GM19238 (cell line): ENCODE results near the gene PSAT1.

Source experiments
- DNase-seq: peaks from one replicate; pipeline ENCODE4 v3.0.0; 2011; ENCODE audit warnings: low spot score; ENCODE audit not compliant: insufficient read length

Gene PSAT1

GRCh38 chr9:78292716-78293497 is 4.0 kb upstream of the PSAT1 start:
- DNase-seq, result no peak

- DNase-seq, result no peak
Observed at GRCh38 chr9:78294290-78295176, 2.4 kb upstream of the PSAT1 start.

- DNase-seq, result no peak
Observed at GRCh38 chr9:78295177-78295575, 1.7 kb upstream of the PSAT1 start.

DNA sequence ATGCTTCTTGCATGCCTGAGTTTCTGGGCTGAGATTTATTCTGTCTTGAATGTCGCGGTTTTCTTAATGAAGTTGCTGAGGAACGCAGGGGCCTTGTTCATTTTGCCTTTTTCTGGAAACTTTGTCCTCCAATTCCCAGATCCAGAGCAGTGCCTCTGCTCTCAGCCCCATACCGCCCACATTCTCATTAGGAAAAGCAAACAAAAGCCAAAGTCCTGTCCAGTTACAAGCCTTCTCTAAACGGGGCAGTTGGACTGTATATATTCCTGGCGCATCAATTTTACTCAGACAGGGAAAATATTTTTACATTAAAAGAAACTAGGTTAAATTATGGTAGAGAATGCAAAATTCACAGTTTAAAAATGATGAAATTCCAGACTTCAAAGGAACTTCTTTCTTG is 1.2 kb upstream of the PSAT1 start:
- no peak for DNase-seq

DNA sequence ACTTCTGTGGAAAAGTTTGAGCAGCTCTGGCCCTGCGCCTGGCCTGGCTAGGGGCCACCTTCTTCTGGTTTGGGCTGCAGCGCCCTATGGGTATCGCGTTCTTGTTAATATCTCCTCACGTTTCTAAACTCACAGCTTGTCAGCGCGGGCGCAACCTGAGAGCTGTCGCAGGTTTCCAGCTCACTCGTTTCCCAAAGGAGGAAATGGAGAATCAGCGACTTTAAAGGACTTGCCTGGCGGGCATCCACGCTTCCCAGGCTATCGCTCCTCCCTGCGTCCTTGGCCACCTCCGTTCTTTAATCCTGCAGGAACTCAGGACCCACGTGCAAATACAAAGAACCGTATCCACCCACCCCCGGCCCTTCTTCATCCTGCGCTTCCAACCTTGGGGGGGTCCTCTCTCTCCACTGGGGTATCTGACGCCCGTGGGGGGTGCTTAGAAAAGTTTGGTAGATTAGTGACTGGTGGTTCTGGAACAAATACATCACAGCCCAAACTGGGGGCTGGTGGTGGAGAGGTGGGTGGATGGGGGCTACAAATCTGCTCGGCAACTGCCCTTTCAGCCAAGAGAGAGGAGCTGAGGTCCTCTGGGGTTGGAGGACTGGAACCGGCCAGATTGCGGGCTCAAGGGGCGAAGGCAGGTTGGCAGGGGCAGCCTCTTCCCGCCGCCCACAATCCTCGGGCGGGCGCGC is 578 bp upstream of the PSAT1 start:
- no peak for DNase-seq

DNA sequence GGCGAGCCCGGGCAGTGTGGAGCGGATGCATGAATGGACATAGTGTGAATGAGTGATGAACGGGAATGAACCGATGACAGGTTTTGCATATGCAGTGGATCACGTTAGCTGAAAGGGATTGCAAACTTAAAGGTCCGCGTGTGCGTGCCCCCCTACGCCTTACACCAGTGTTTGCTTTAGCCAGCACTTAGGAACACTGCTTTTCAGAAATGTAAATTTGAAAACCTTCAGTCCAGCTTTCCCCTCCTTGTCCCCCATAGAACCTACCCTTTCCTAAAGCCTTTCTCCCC is 692 bp downstream of the PSAT1 start:
- DNase-seq, result no peak

GRCh38 chr9:78298046-78298765 is 1.3 kb downstream of the PSAT1 start:
- DNase-seq, result no peak

DNA sequence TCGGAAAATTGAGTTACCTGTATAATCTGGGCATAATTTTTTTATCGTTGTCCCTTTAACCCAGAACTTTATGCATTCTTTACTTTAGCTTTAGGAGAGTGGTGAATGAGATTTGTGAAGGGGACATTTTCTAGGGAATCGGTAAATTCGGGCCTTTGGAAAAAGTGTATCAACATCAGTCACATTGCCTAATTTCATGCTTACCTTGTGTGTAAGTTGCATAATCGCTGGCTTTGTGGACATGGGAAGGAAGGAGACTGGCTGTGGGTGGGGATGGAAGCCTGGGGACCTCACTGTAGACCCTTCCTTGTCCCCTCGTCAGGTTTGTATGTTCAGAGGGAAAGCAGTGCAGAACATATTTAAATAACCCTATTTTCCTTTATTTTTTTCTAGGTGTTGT is 3.3 kb downstream of the PSAT1 start:
- DNase-seq, result no peak

DNA sequence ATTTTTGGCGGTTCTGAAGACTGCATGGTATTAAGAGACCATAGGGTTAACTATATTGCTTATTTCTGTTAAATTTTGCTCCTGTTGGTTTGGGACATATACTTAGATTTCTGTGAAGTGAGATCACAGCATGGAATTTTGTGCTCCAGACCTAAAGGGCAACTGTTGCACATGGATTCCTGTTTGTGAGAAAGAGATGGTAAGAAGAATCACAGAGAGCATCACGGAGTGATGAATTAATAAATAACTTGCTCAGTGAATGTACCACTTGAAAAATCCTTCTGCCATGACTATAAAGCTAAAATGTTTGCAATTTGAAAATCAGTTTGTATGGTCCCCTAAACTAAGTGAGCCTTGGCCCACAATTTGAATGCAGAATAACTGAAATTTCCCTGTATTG is 4.5 kb downstream of the PSAT1 start:
- DNase-seq, result no peak

DNA sequence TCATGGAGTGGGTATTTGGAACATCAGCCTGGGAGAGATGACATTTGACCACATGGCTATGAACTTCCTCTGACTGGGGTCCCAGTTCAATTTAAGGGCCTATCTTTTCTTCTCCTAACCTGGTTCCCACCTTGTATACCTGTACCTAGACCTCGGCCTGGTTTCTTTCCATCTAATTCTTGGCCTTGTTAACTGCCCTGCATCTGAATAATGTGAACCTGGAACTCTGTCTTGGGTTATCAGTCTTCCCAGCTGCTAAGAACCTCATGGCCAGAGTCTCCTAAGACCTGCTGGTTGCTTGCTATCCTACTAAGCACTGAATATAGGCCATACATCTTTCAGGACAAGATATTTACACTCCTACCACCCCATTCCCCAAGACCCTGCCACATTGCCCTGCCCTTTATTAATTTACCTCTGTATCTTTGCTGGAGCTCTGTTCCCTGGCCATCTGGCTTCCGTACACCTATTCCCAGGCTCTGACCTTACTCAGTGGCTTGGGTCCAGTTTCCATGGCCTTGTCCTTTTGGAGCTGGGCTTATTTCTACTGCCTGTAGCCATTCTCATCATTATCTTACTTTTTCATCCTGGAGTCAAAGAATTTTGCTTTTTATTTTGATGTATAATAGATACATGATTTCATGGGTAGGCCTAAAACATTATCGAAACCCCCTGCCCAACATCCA is 6.6 kb downstream of the PSAT1 start:
- DNase-seq, result no peak

- DNase-seq, result no peak
Observed at GRCh38 chr9:78304357-78304756, 7.4 kb downstream of the PSAT1 start.

- no peak for DNase-seq
Observed at GRCh38 chr9:78306222-78307076, 9.5 kb downstream of the PSAT1 start.

GRCh38 chr9:78307360-78307759 is 10.4 kb downstream of the PSAT1 start:
- no peak for DNase-seq

DNA sequence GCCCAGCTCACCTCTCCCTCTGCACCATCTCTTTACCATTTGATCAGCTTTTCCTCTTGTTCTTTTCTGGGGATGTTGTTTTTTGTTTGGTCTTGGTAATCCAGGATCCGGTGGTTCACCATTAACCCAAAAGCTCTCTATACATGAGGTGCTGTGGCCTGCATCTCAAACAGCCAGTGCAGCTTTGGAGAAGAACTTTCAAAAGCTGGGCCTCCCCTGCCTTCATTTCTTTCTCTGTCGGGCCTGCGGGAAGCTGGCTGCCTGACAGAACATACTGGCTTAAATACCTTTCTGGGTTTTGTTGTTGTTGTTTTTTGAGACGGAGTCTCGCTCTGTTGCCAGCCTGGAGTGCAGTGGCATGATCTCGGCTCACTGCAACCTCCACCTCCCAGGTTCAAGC is 12.1 kb downstream of the PSAT1 start:
- DNase-seq, result no peak

GRCh38 chr9:78311075-78311474 is 14.2 kb downstream of the PSAT1 start:
- DNase-seq, result no peak

- no peak for DNase-seq
Observed at GRCh38 chr9:78311886-78312524, 15.1 kb downstream of the PSAT1 start.

DNA sequence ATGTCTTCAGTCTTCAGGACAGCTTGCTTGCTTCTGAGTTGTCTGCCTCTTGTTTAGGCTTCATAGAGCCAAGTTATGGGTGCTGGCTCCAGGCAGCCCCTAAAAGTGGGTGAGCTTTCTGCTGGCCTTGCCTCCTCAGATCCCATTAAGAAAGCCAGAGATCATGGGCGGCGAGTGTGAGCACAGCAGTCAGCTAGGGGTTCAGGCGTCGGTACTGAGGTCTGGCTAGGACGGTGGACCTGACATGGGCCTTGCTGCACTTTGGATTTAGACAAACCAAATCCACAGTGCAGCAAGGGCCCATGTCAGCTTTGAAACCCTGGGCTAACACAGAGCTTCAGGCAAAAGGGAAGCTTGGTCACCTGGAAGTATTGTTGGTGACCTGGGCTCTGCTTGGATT is 17.6 kb downstream of the PSAT1 start:
- no peak for DNase-seq

- no peak for DNase-seq
Observed at GRCh38 chr9:78314953-78315870, 18.3 kb downstream of the PSAT1 start.
